Breast epithelium (tissue), 3 donors: Measurements from ENCODE around the gene MPP2.

ENCODE experiments used
- POLR2A ChIP-seq: fragments of 450-650 bp; IDR thresholded peaks from one replicate; pipeline ENCODE4 v1.6.1; 2016; ENCODE audit warnings: antibody characterized with exemption, mild to moderate bottlenecking, moderate library complexity
- TF ChIP-seq, protein P1 (sequence below), 3 donors: fragments of 450-650 bp; IDR thresholded peaks; one replicate each; pipeline ENCODE4 v1.5.1; 2016 to 2017; ENCODE audit warnings: antibody characterized with exemption in 3 of 3, mild to moderate bottlenecking in 3 of 3, moderate library complexity in 3 of 3

DNA sequence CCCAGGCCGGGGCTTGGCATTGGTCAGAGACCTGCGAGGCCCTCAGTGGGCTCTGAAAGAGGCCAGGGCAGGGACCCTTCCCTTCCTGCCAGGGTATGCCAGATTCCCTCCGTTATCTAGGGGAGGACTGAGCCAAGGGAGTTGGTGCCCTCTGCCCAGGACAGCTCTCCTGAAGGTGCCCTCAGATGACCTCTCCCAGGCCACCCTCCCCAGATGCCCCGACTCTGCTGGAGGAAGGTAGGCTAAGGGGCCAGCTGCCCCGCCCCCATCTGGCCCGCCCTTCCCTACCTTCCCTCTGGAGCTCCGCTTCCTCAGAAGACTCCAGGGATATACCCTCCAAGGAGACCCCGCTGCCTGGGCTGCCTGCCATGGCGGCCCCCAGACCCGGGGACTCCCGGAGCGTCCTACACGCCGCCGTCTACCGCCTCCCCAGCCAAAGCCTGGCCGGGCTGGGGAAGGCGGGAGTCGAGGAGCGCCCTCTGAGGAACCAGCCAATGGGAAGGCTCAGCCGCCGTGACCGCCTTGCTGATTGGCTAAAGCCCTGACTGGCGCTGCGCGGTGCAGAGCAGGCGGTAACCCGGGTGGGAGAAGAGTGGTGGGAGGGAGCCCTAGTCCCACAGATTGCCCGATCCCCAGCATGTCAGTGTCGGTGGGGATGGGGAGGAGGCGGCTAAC is 7.0 kb downstream of the MPP2 start:
- TF ChIP-seq, protein P1, sequence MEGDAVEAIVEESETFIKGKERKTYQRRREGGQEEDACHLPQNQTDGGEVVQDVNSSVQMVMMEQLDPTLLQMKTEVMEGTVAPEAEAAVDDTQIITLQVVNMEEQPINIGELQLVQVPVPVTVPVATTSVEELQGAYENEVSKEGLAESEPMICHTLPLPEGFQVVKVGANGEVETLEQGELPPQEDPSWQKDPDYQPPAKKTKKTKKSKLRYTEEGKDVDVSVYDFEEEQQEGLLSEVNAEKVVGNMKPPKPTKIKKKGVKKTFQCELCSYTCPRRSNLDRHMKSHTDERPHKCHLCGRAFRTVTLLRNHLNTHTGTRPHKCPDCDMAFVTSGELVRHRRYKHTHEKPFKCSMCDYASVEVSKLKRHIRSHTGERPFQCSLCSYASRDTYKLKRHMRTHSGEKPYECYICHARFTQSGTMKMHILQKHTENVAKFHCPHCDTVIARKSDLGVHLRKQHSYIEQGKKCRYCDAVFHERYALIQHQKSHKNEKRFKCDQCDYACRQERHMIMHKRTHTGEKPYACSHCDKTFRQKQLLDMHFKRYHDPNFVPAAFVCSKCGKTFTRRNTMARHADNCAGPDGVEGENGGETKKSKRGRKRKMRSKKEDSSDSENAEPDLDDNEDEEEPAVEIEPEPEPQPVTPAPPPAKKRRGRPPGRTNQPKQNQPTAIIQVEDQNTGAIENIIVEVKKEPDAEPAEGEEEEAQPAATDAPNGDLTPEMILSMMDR (IDR thresholded peaks at IDR 0.05): no peak
- no peak for TF ChIP-seq POLR2A
